Uterus (tissue), 4 donors: Measurements from ENCODE around the gene NCR2. TPM values are rescaled to one million over a fixed set of nuclear protein-coding genes. Genes with fewer than 3 reads are reported as not detected.

Source experiments
- DNase-seq, 2 donors: peaks; one replicate each; pipeline ENCODE4 v3.0.0-alpha.2; 2019 to 2020
- H3K27ac ChIP-seq, 2 donors: fragments of 200-600 bp; sonication (generic); 1 replicate in 1 of 2; 2 replicates in 1 of 2; pipeline ENCODE4 v1.5.1; 2016 to 2018
- H3K27me3 ChIP-seq, 2 donors: fragments of 200-600 bp; sonication (generic); one replicate each; pipeline ENCODE4 v1.5.1; 2018 to 2019; ENCODE audit warnings: control low read depth in 1 of 2
- H3K36me3 ChIP-seq, 2 donors: fragments of 200-600 bp; sonication (generic); one replicate each; pipeline ENCODE4 v1.5.1; 2019; ENCODE audit warnings: control low read depth in 1 of 2
- H3K4me1 ChIP-seq, 2 donors: fragments of 200-600 bp; sonication (generic); one replicate each; pipeline ENCODE4 v1.5.1; 2018 to 2019; ENCODE audit warnings: control low read depth in 1 of 2
- H3K4me3 ChIP-seq, 2 donors: fragments of 200-600 bp; sonication (generic); 1 replicate in 1 of 2; 2 replicates in 1 of 2; pipeline ENCODE4 v1.5.1; 2018 to 2019; ENCODE audit warnings: mild to moderate bottlenecking in 1 of 2
- H3K9me3 ChIP-seq, 2 donors: fragments of 200-600 bp; sonication (generic); one replicate each; pipeline ENCODE4 v1.5.1; 2019; ENCODE audit warnings: control low read depth in 1 of 2
- POLR2A ChIP-seq, 2 donors: fragments of 450-650 bp; IDR thresholded peaks; one replicate each; pipeline ENCODE4 v1.6.1; 2016; ENCODE audit warnings: antibody characterized with exemption in 2 of 2, mild to moderate bottlenecking in 1 of 2, moderate library complexity in 1 of 2
- intact Hi-C: fragments of 100-400 bp; cut with DNase I; formaldehyde crosslinking; loops from one replicate; pipeline ENCODE4 v1.15.1; 2023; ENCODE audit warnings: low total_unique reads
- total RNA-seq, 4 donors: library from RNA; depleted of rRNA in 3 of 4; stranded (reverse); fragments of >200 nt in 3 of 4; gene quantifications; one replicate each; pipeline versions ENCODE4 v1.1.0 to v1.2.4, GENCODE V29; 2014 to 2023
- TF ChIP-seq, protein P1 (sequence below), 4 experiments: fragments of 200-600 bp in 2 of 4; fragments of 450-650 bp in 2 of 4; sonication (generic) in 2 of 4; IDR thresholded peaks; one replicate each; pipeline ENCODE4 v1.5.1; 2016 to 2019; ENCODE audit warnings: antibody characterized with exemption in 4 of 4, mild to moderate bottlenecking in 2 of 4, moderate library complexity in 1 of 4
- donor health status: DM: yes; HTN: yes; CAD: no.

Gene NCR2
- total RNA-seq, 4 donors from 2014 or later = not detected

DNA sequence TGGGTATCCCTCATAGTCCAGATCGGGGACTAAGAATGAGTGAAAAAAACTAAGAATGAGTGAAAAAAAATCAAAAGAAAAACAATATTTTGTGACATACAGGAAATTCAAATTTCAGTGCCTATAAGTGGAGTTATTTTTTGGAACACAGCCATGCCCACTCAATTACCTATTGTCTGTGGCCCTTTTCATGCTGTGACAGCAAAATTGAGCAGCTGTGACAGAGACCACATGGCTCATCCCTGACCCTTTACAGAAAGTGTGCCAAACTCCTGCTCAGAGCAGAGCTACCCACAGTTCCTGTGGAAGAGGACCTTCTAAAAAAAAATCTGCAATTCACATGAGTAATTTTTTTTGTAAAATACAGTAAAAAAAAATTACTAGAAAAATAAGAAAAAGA is 1.4 kb downstream of the NCR2 start:
- Histone ChIP-seq H3K4me1 (no peaks in the 10 kb centered on the region), H3K27me3 (no peaks in the 10 kb centered on the region), H3K27ac (no peak overlapping the region), H3K4me3 (no peak overlapping the region), H3K9me3 (no peaks in the 10 kb centered on the region), H3K36me3 (no peaks in the 10 kb centered on the region)
- TF ChIP-seq, protein P1, sequence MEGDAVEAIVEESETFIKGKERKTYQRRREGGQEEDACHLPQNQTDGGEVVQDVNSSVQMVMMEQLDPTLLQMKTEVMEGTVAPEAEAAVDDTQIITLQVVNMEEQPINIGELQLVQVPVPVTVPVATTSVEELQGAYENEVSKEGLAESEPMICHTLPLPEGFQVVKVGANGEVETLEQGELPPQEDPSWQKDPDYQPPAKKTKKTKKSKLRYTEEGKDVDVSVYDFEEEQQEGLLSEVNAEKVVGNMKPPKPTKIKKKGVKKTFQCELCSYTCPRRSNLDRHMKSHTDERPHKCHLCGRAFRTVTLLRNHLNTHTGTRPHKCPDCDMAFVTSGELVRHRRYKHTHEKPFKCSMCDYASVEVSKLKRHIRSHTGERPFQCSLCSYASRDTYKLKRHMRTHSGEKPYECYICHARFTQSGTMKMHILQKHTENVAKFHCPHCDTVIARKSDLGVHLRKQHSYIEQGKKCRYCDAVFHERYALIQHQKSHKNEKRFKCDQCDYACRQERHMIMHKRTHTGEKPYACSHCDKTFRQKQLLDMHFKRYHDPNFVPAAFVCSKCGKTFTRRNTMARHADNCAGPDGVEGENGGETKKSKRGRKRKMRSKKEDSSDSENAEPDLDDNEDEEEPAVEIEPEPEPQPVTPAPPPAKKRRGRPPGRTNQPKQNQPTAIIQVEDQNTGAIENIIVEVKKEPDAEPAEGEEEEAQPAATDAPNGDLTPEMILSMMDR (IDR thresholded peaks at IDR 0.05) = no peak
- intact Hi-C loops = no loop called here
- DNase-seq = no peak

DNA sequence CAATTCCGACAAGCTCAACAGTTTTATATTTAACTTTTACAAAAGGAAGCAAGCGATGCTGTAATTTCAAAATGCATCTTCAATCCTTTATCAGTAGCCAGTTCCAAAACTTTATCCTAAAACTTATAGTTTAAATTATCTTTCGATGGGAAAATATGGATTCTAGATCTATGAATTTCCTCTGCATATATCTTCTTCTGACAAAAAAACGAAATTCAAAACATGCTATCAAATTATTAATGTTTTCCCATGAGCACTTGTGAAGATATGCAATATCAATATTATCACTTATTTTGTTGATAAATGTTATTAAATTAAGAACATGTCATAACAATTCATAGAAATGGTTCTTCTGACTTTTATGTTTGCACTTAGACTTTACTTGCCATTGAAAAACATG is 2.3 kb downstream of the NCR2 start:
- Histone ChIP-seq H3K4me1 (no peaks in the 10 kb centered on the region), H3K9me3 (no peaks in the 10 kb centered on the region), H3K27me3 (no peaks in the 10 kb centered on the region), H3K4me3 (no peak overlapping the region), H3K36me3 (no peaks in the 10 kb centered on the region), H3K27ac (no peak overlapping the region)
- intact Hi-C loops = no loop called here
- DNase-seq = no peak
- TF ChIP-seq, protein P1 (IDR thresholded peaks at IDR 0.05) = no peak
- TF ChIP-seq POLR2A (IDR thresholded peaks at IDR 0.05) = no peak

DNA sequence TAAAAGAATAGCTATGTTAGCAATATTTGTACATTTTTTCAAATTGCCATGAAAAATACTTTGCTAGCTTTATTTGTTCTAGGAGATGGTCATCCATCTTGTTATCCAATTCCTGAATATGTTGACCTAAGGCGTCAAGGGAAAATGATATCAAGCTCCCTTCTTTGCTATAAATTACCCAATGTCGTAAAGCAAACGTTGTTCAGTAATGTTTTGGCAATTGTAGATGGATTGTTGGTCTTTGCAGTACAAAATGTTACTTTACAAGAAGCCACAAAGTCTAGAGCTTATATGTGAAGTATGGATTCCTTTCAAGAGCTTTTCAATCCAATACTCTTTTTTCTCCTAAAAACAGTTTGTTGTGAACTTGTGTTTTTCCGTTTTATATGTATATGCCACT is 3.3 kb downstream of the NCR2 start:
- Histone ChIP-seq H3K36me3 (no peaks in the 10 kb centered on the region), H3K9me3 (no peaks in the 10 kb centered on the region), H3K4me3 (no peak overlapping the region), H3K27ac (no peak overlapping the region), H3K27me3 (no peaks in the 10 kb centered on the region), H3K4me1 (no peaks in the 10 kb centered on the region)
- no peak for TF ChIP-seq POLR2A (IDR thresholded peaks at IDR 0.05)
- TF ChIP-seq, protein P1 (IDR thresholded peaks at IDR 0.05) = no peak
- DNase-seq = no peak
- intact Hi-C loops = no loop called here

DNA sequence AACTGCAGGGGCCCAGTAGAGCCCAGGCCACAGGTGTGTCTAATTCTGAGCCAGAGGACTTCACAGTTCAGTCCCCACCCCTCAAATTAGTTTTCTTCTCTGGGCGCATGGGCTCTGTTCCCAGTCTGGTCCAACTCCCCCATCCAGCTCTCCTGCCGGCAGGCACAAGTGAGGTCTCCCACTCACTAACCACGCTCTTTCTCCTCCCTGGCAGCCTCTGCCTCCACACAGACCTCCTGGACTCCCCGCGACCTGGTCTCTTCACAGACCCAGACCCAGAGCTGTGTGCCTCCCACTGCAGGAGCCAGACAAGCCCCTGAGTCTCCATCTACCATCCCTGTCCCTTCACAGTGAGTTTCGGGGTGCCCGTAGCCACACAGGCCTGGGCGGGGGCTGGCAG is 6.2 kb downstream of the NCR2 start:
- no peak overlapping the region for H3K4me3 ChIP-seq
- no peak overlapping the region for H3K27ac ChIP-seq
- no peaks in the 10 kb centered on the region for H3K9me3 ChIP-seq
- TF ChIP-seq, protein P1 (IDR thresholded peaks at IDR 0.05) = no peak
- no peak for TF ChIP-seq POLR2A (IDR thresholded peaks at IDR 0.05)
- intact Hi-C loops = no loop called here
- H3K27me3 ChIP-seq = no peaks in the 10 kb centered on the region
- no peaks in the 10 kb centered on the region for H3K36me3 ChIP-seq
- H3K4me1 ChIP-seq = no peaks in the 10 kb centered on the region
- no peak for DNase-seq

DNA sequence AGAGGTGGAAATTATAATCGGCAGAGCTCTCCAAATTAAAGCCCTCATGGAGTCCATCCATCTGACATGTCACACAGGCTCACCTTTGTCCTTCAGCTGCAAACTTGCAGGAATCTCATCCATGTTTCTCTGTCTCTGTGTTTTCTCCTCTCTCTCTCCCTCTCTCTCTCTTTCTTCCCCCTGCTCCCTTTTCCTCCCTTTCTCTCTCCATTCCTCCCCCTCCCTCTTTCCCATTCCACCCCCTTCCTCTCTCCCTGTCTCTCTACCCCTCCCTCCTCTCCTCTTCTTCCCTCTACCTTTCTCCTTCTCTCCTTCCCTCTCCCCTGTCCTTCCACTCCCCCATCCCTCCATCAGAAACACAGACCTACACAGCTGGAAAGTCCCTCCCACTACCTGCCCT is 6.8 kb downstream of the NCR2 start:
- no peaks in the 10 kb centered on the region for H3K9me3 ChIP-seq
- no peaks in the 10 kb centered on the region for H3K27me3 ChIP-seq
- H3K4me3 ChIP-seq = no peak overlapping the region
- H3K36me3 ChIP-seq = no peaks in the 10 kb centered on the region
- no peak overlapping the region for H3K27ac ChIP-seq
- no peak for DNase-seq
- H3K4me1 ChIP-seq = no peaks in the 10 kb centered on the region
- TF ChIP-seq POLR2A (IDR thresholded peaks at IDR 0.05) = no peak
- TF ChIP-seq, protein P1 (IDR thresholded peaks at IDR 0.05) = no peak
- intact Hi-C loops = no loop called here
